ENCODE data around the gene ATP4A.

ATP4A gene

DNA sequence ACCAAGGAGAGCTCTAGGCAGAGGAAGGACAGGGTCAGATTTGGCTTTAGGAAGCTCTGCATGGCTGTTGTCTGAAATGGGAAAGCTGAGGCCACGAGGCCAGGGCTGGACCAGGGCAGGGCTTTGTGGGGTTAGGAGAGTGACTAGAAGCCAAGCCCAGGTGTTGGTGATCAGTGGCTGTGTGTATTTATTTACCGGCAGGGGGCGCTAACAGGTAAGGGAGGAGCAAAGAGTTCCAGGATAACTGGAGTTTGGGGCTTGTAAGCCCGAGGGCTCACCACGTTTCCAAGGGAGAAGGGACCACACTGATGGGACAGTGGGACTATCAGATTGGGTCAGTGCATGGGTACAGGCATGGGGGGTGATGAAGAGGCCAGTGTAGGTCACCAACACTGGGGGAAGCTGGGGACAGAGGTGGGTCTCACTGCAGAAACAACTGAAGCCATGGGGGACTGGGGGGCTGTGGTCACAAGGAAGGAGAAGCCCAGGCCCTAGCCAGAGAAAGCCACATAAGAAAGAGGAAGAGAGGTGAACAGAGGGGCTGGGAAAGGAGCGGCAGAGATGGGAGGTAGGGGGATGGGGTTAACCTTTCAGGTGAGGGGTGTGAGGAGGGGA lies 14.2 kb downstream of the ATP4A start:
- FAIRE-seq: no peak

DNA sequence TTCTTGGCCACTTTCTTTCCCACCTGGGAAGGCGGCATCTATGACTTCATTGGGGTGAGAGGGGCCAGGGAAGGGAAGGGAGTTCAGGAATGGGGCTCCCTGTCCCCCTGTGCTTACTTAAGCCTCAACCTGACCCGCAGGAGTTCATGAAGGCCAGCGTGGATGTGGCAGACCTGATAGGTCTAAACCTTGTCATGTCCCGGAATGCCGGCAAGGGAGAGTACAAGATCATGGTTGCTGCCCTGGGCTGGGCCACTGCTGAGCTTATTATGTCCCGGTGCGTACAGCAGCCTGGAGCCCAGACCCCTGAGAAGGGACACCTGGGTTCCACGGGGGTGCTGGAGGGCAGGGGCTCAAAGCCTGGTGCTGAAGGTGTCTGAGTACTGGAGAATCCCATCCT lies 16.9 kb downstream of the ATP4A start:
- FAIRE-seq: no peak

DNA sequence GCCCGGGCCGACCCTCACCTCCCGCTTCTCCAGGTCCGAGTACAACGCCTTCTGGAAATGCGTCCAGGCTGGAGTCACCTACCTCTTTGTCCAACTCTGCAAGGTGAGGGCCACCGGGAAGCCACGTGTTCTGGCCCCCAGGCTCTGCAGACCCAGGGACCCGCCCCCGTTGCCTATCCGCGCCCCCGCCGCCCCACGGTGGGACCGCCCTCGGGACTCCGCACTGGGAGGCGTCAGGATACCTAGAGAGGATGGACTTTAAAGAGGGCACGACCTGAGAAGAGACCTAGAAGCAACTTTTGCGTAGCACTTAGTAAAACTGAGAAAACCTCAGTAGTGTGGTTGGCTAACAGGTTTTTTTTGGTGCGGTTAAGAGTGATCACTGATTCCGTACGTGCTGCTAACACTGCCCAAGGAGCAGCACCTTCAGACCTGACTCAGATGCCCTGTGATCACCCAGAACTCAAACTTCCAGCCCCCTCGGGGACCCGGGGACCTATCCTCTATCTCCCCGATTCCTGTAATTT lies 17.5 kb downstream of the ATP4A start:
- FAIRE-seq: no peak

DNA sequence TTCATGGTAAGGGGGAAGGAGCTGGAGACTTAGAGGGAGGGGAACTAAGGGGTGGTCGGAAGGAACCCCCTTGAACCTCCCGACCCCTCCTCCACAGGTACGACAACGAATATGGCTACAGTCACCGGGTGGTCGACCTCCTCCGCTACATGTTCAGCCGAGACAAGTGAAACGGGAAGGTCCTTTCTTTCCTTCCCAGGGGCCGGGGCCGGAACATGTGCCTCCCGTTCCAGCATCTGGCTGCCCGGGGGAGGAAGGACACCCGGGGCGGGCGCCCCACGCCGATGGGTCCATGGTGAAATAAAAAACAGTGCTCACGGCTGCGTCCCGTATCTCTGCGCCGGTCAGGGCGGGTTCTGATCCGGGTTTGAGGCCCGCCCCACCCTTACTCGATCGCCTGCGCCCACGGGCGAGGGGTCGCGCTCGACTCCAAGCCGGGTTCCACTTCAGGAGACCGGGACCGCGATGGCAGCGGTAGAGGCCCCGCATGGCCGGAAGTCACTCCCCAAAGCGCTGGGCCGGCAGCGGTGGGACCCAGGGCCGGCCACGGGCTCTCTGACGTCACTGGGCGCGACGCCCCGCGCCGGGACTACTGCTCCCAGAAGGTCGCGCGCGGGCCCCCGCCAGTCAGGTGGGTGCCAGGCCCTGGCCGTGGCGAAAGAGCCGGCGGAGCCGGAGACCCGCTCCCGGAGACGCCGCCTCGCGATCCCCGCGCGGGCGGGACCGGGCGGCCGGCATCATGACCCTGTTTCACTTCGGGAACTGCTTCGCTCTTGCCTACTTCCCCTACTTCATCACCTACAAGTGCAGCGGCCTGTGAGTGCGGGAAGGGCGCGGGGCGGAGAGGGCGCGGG lies 18.2 kb downstream of the ATP4A start, which contains the start of gene TMEM147:
TSS of gene TMEM147 (plus strand) at position 626 of the 854 bp plus-strand sequence. CDS start at position 740, 114 bp downstream.
- no peak for FAIRE-seq

DNA sequence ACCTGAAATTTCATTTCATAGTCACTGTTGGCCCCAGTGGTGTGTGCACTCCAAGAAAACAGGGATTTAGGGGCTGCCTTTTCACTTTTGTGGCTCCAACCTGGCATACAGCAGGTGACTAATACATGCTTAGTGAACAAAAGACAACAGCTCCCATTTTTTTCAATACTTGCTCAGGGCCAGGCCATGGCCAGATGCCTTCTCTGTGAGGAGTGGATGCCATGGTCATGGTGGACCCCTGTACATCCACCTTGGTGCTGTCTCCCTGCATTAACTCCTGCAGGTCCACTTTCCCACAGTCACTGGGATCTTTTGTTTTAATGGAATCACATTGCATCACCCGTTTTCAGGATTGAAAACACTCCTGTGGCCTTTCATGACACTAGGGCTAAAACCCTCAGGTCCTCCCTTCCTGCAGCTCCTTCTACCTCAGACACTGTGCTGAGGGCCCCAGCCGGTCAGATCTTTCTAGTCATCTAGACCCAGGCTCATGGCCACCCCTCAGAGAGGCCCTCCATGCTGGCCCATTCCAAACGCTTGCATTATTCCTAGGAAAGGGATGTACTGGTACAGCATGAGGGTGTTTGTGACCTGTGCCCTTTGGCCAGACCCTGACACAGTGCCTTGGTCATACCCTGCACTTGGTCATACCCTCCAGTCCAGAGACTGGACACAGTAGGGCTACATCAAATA lies 19.2 kb downstream of the ATP4A start:
- FAIRE-seq: no peak

DNA sequence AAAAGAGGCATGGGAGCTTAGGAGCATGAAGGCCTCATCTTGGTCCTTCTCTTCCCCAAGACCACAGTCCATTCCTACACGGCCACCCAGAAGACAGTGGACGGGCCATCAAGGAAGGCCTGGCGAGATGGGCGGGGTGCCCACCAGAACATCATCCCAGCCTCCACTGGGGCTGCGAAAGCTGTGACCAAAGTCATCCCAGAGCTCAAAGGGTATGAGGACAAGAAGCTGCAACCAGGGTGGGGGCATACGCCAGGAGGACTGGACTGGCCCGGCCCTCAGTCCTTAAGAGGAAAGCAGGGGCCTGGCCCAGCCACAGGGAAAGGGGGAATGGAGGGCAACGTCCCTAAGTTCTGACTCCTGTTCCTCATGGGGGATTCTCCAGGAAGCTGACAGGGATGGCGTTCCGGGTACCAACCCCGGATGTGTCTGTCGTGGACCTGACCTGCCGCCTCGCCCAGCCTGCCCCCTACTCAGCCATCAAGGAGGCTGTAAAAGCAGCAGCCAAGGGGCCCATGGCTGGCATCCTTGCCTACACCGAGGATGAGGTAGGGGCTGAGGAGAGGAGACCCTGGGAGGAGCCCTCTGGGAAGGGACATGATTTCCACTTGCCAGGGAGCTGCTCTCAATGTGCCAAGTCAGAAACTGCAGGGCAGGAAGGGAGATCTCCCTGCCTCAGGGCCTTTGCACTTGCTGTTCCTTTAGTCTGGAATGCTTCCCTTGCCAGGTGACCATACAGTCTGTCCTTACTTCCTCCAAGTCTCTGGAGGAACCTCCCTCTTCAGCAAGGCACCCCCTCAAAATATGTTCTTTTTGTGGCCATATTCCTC lies 20.0 kb downstream of the ATP4A start:
- FAIRE-seq: no peak

DNA sequence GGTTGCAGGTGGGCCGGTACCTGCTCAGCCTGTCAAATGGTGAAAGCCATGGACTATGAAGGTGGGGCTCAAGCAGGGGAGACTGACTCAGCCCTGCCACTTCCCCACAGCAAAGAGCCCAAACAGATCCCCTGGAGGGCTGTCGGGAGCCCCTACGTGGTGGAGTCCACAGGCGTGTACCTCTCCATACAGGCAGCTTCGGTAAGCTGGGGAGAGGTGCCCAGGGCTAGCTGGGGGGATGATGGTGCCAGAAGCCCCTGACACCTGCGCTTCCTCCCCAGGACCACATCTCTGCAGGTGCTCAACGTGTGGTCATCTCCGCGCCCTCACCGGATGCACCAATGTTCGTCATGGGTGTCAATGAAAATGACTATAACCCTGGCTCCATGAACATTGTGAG lies 21.2 kb downstream of the ATP4A start:
- FAIRE-seq: no peak

DNA sequence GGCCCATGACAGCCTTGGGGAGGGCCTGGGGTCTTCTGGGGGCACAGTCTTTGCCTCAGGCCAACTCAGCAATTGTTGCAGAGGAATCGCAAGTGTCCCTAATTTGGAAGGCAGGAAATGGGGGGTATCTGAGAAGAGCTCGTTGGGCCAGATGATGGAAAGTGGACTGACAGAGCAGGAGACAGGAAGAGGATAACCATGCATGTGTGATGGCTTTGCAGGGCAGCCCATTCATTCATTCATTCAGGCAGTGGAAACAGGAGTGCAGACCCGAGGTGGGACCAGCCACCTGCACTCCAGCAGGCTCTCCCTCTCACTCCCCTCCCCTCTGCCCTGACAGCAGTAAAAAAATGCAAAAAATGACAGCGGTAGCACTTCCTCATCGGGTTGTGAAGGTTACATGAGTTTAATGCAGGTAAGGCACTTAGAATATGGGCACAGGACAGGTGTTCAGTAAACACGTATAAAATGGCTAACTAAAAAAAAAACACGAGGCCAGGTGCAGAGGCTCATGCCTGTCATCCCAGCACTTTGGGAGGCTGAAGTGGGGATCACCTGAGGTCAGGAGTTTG lies 23.0 kb downstream of the ATP4A start:
- no peak for FAIRE-seq

DNA sequence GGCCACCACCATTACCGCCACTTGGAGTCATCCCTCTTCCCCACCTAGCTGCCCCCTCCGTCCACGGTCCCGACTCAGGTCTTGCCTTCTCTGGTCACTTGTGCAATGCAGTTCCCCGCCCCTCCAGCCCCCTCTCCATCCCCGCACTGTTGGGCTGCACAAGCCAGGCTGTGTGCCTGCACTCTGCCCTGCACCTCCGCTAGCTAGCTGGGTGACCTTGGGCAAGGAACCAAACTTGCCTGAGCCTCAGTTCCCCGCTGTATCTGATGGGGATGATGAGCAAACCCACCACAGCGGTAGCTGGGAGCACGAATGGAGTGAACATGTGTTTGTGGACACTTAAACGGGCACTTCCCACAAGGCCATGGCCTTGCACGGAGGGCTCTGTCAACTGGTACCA lies 23.6 kb downstream of the ATP4A start:
- no peak for FAIRE-seq

DNA sequence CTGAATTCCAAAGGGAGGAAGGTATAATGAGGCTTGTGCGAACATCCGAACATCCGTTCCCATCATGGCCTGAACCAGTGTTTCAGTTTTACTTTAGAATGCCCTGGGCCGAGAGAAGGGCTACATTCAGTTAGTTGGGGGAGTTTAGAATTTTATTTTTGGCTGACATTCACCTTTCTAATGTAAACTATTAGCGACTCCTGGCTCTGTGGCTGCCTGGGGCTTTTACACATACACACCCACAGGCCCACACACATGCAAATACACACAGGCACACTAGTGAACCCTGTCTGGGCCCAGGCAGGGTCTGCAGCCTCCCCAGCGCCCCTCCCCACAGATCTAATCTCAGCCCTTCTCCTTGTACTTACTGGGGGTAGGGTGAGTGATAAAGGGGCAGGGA lies 24.1 kb downstream of the ATP4A start:
- FAIRE-seq: no peak

DNA sequence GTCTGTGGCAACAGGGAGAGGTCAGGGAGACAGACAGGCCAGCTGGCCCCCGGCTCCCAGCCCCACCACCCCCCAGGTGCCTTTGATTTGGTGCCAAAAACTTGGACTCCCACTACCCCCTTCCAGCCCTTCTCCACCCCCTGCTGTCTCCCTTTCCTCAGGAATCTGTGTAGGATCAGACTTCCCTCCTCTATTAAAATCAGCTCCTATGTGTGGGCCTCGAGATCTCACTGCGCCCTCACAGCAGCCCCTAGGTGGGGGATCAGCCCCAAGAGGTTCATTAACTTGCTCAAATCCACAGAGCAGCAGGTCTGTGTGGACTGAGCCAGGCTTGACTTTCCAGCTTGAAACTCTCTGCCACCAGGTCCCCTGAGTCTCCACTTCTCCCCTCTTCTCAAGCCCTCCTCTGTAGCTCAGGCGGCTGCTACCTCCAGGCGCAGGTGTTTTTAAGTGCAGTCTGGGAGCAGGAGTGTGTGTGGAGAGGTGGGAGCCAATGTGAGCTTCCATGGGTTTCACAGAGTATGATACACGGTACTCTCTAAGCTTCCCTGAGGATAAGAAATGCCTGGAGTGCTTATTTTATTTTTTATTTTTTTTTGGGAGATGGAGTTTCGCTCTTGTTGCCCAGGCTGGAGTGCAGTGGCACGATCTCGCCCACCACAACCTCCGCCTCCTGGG lies 28.5 kb downstream of the ATP4A start:
- FAIRE-seq: no peak

DNA sequence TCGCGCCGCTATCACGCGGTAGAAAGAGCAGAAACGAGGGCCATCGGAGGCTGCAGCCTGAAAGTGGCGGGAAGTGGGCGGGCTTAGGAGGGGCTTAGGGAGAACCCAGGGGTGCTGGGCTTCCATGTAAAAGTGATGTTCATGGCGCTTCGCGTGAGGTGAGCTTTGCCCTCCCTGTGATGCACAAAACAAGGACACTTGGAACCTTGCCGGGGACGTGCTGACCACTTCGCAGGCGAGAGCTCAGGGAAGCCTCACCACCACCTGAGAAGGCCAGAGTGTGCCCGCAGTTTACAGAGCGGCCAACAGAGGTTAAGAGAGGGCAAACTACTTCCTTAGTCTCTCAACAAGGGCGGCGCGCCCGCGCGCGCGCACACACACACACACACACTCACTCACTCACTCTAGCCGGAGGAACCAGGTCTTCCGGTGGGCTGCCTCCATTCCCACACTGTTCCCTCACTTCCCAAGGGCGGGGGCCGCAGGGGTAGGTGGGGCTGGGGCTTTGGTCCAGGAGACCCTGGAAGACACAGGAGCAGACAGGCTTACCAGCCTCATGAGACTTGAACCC lies 29.6 kb downstream of the ATP4A start:
- no peak for FAIRE-seq

DNA sequence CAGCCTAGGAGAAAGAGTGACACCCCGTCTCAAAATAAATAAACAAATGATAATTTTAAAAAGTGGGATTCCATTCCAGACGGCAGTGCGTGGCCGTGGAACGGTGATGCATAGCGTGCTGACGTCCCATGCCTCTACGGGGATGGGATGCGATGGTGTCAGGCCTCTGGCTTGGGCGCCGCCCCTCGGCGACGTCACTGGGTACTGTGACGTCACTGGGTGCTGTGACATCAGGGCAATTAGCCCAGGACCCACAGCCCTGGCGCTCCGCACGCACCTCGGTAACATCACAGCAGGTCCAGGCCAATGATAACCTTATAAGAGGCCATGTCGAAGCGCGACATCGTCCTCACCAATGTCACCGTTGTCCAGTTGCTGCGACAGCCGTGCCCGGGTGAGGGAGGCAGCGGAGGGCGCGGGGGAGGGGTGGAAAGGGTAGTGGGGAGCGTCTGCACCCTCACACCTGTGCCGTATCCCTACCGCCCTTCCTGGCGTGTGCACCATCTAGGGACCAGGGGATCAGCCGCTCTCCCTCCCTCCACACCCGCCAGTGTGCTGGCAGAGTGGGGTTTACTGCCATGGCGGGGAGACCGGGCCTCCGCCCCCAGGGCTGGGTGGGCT lies 30.1 kb downstream of the ATP4A start, which contains the start of gene GAPDHS:
TSS of gene GAPDHS (plus strand) at position 256 of the 621 bp plus-strand sequence. CDS start at position 328, 72 bp downstream.
- FAIRE-seq: no peak

DNA sequence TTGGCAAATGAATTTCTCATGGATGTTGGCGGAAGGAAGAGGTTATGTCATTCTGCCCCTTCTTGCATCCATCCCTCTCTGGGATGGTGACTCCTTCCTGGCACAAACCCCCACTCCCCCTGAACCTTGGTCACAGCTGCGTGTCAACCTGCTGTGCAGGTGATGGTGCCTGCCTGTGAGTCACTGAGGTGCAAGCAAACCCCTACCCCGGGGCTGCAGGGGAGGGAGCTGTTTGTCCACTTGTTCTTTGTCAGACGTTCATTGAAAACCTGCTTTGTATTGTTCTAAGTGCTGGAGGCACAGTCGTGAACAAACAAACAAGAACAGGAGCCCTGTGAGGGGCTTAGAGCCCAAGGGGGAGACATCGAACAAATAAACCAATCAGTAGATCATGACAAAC lies 32.2 kb downstream of the ATP4A start:
- FAIRE-seq: no peak

DNA sequence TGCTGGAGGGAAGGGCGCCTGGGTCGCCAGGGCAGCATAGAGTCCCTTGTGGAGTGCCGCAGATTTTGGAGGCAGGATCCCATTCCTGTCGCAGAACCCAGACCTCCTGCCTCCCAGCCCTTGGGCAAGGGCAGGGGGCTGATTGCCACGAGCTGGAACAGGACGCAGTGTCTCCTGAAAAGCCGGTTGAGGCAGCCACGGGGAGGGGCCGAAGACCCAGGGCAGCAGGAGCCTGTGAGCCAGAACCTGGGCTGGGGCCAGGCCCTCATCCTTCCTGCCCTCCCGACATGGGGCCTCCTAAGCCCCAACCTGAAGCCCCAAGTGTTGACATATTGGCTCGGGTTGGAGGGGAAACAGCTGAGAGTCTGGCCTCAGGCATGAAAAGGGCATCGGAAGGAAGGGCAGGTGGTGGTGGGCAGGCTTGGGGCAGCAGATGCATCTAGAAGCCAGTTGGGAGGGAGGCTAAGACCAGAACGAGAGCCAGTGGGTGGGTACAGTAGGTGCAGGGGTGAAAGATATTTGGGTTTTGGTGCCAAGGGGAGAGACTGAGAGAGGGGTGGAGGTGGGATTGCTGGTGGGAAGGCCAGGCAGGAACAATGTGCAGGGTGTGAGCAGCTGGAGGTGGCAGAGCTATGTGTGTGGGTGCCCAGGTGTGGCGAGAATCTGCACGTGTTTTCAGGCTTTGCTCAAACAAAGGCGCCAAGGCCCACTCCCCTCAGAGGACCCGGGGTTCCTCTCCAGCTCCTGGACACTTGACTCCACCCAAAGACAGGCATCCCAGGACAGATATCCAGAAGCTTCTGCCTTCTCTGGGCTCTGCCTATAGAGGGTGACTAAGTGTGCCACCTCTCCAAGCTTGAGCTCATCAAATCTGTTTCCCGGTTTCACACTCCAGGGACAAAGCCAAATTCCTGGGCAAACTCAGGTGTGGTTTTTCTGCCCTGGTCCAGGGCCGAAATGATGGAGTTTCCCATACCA lies 33.9 kb downstream of the ATP4A start:
- FAIRE-seq: no peak

DNA sequence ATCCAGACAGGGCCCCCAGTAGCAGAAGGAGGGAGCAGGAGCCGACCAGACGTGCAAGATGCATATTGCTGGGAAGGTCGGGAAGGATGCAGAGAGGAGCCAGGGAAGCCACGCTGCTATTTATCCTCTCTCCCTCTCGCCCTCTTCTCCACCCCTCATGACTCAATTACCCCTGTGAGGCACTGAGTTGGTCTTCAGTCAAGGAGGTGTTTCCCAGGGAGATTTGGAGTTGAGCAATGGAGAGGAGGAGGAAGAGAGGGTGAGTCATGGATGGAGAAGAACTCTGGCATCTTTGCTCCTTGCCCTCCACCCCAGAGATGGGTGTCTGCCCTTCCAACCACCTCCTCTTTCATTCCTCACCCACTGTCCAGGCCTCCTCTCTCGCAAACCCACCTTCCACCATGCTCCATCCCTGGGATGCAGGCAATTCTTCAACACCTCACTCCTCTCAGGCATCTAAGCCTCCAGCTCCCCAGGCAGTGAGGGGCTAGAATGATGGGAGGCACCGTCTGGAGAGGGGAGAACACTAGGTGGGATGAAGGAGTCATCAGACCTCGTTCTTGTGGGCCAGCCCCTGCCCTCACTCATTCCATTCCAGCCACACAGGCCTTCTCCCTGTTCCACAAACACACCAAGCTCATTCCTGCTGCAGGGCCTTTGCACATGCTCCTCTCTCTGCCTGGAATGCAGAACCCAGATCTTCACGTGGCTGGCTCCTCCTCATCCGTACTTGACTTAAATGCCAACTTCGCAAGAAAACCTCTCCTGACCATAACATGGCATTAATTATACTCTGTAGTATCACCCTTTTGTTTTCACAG lies 35.0 kb downstream of the ATP4A start, which contains the start of gene SBSN:
TSS of gene SBSN (minus strand) at position 94 of the 821 bp plus-strand sequence. CDS start at position 64, 30 bp downstream.
- no peak for FAIRE-seq

DNA sequence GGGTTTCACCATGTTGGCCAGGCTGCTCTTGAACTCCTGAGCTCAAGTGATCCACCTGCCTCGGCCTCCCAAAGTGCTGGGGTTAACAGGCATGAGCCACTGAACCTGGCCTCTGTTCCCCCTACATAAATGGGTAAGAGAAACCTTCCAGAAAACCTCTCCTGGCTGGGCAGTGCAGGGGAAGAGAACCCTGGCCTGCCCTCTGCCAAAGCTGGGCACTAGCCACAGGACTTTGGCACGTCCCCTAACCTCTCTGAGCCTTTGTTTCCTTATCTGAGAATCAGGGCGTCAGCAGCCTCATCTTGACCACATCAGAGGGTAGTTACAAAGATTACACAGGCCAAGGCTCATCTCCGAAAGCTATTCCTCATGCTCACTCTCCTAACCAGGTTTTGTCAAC lies 37.6 kb downstream of the ATP4A start:
- FAIRE-seq: no peak

DNA sequence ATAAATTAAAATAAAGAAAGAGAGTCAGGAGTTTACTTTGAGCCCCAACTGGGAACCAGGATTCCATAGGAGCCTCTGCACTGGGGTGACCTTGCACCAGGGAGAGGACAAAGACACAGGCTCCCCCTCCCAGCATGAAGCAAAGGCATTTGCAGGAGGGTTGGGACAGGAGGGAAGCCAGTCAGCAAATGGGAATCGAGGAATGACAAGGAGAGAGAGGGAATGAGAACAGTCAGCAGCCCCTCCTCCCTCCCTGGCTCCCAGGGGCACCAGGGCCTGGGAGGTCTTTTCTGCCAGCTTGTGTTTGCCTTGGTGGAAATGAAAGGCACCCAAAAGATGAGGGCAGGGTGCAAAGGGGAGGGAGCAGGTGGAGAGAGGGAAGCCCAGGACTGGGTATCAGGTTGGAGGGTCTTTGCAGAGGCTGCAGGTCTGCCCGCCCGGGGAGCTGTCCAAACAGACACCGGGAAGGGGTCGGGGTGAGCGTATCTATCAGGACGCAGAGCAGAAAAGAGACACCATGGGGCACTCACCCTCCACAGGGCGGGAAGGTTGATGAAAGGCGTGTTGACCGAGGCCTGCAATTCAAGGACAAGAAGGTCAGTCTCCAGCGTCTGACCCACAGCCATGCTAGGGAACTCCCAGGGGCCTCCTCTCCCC lies 39.1 kb downstream of the ATP4A start:
- FAIRE-seq: no peak

All from colon (tissue), 2 donors.